ENCODE data around the gene HRG.

HRG gene

GRCh38 chr3:186638259-186638658 lies 27.6 kb upstream of the HRG start:
- FAIRE-seq = no peak

GRCh38 chr3:186639778-186640472 lies 25.9 kb upstream of the HRG start, which contains the start of gene FETUB:
Gene FETUB (plus strand): TSS chr3:186640399. CDS start chr3:186640461, 62 bp downstream.
- FAIRE-seq = no peak

GRCh38 chr3:186640473-186640818 lies 25.4 kb upstream of the HRG start:
- FAIRE-seq = no peak

GRCh38 chr3:186640929-186641328 lies 24.9 kb upstream of the HRG start:
- no peak for FAIRE-seq

GRCh38 chr3:186642014-186642413 lies 23.8 kb upstream of the HRG start:
- no peak for FAIRE-seq

GRCh38 chr3:186643493-186643892 lies 22.3 kb upstream of the HRG start:
- FAIRE-seq = no peak

- FAIRE-seq = no peak
Measured at GRCh38 chr3:186644683-186645082, 21.1 kb upstream of the HRG start.

GRCh38 chr3:186646106-186646505 lies 19.7 kb upstream of the HRG start:
- no peak for FAIRE-seq

- FAIRE-seq = no peak
Measured at GRCh38 chr3:186646841-186647240, 19.0 kb upstream of the HRG start.

- FAIRE-seq = no peak
Measured at GRCh38 chr3:186648851-186649250, 17.0 kb upstream of the HRG start.

- FAIRE-seq = no peak
Measured at GRCh38 chr3:186651678-186652215, 14.1 kb upstream of the HRG start.

GRCh38 chr3:186653080-186653707 lies 12.6 kb upstream of the HRG start:
- no peak for FAIRE-seq

- no peak for FAIRE-seq
Measured at GRCh38 chr3:186653984-186654383, 11.8 kb upstream of the HRG start.

- FAIRE-seq = no peak
Measured at GRCh38 chr3:186663361-186664118, 2.3 kb upstream of the HRG start.

- FAIRE-seq = no peak
Measured at GRCh38 chr3:186664119-186664495, 1.7 kb upstream of the HRG start.

GRCh38 chr3:186664506-186664905 lies 1.3 kb upstream of the HRG start:
- FAIRE-seq = no peak

- no peak for FAIRE-seq
Measured at GRCh38 chr3:186668426-186668825, 2.6 kb downstream of the HRG start.

- no peak for FAIRE-seq
Measured at GRCh38 chr3:186669378-186670084, 3.7 kb downstream of the HRG start.

GRCh38 chr3:186670155-186670554 lies 4.3 kb downstream of the HRG start:
- no peak for FAIRE-seq

- no peak for FAIRE-seq
Measured at GRCh38 chr3:186671051-186671450, 5.2 kb downstream of the HRG start.

- FAIRE-seq = no peak
Measured at GRCh38 chr3:186678604-186679003, 12.8 kb downstream of the HRG start.

- no peak for FAIRE-seq
Measured at GRCh38 chr3:186679151-186679550, 13.3 kb downstream of the HRG start.

- no peak for FAIRE-seq
Measured at GRCh38 chr3:186680869-186681268, 15.1 kb downstream of the HRG start.
